Measurements from ENCODE around the gene CBLL2. TPM values are rescaled to one million over a fixed set of nuclear protein-coding genes. Genes with fewer than 3 reads are reported as not detected.

Gene CBLL2, protein sequence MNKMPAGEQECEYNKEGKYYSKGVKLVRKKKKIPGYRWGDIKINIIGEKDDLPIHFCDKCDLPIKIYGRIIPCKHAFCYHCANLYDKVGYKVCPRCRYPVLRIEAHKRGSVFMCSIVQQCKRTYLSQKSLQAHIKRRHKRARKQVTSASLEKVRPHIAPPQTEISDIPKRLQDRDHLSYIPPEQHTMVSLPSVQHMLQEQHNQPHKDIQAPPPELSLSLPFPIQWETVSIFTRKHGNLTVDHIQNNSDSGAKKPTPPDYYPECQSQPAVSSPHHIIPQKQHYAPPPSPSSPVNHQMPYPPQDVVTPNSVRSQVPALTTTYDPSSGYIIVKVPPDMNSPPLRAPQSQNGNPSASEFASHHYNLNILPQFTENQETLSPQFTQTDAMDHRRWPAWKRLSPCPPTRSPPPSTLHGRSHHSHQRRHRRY
- total RNA-seq = not detected in 2 replicates

DNA sequence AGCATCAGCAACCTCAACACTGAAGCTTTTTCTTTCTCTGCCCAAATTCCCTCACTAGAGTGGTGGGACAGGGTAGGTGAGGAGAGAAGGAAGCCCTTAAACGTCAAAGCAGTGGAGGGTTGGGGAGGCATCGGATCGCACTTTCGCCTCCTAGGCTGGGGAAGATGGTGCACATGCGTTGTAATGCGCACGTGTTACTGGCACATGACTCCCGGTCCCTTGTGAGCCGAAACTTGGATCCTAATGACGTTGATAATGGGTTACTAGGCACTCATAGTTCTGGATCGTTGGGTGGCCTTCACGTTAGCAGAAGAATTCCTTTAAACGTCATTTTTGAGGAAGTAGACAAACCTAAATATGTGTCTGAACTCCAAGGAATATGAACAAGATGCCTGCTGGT, at the start of gene CBLL2:
Gene CBLL2 (plus strand): TSS at position 301 of the 400 bp plus-strand sequence. CDS start 79 bp downstream, at position 380.

Other genes with a start within 250 kb of the CBLL2 start
- gene PHEX, start 240.6 kb upstream of the CBLL2 start, total RNA-seq = 2.8 and 3.2 TPM in 2 replicates

Measured in smooth muscle cell of trachea (primary cell).